K562 (cell line): ENCODE measurements around the gene ILK. TPM values are rescaled to one million over a fixed set of nuclear protein-coding genes. Genes with fewer than 3 reads are reported as not detected.

ENCODE experiments used
- ATAC-seq: fragments of 200-7000 bp; cut with Tn5 transposase; 3 replicates; pipeline ENCODE4 v1.9.1; 2020; ENCODE audit warnings: moderate library complexity
- BruUV-seq: library from RNA; stranded (reverse); fragments of 400-500 nt; replicated peaks from 2 replicates; lab custom pipeline; 2021; lab: Mats Ljungman, UMichigan
- CTCF ChIA-PET: fragments of 300-600 bp; formaldehyde crosslinking; extraction: SDS; loops from one replicate; lab custom pipeline; 2021; ENCODE audit warnings: low intra/inter-chr PET ratio; lab: Yijun Ruan, JAX
- POLR2A ChIA-PET: fragments of 300-600, 350-650 bp; sonication (Branson Sonifier 250); formaldehyde crosslinking; extraction: SDS; loops from one replicate; lab custom pipeline; 2021; ENCODE audit warnings: antibody characterized with exemption, inconsistent platforms; lab: Yijun Ruan, JAX
- DNase-seq, 4 experiments: peaks; one replicate each; pipeline versions ENCODE4 v3.0.0 to v3.0.0-alpha.2; 2011 to 2018; ENCODE audit warnings: low spot score in 3 of 4, mixed read lengths in 3 of 4; ENCODE audit errors: extremely low read depth in 1 of 4
- FAIRE-seq: peaks from 2 replicates; lab custom pipeline; 2011; peaks lifted over from hg19 to GRCh38; lab: Jason Lieb, UNC
- H2AFZ ChIP-seq: 2 replicates; pipeline ENCODE4 v1.6.0; 2011; ENCODE audit warnings: low read depth, low read length, control low read depth, inconsistent platforms
- H3K27ac ChIP-seq: fragments of 200-600 bp; 3 replicates; pipeline ENCODE4 v1.8.0; 2011; ENCODE audit warnings: low read depth, mild to moderate bottlenecking, control low read depth, inconsistent platforms, low read length, moderate library complexity, mixed read lengths; ENCODE audit errors: extremely low read depth
- H3K27me3 ChIP-seq, 2 experiments: fragments of 300-600 bp in 1 of 2; 2 replicates in 1 of 2; 3 replicates in 1 of 2; pipeline versions ENCODE4 v1.6.0 to v1.8.0; 2011; ENCODE audit warnings: inconsistent platforms in 2 of 2, low read length in 2 of 2, mild to moderate bottlenecking in 1 of 2, mixed read lengths in 1 of 2, moderate library complexity in 1 of 2; ENCODE audit not compliant: control insufficient read depth in 2 of 2, insufficient read depth in 2 of 2
- H3K36me3 ChIP-seq: fragments of 300-600 bp; 3 replicates; pipeline ENCODE4 v1.8.0; 2011; ENCODE audit warnings: mild to moderate bottlenecking, low read length, inconsistent platforms; ENCODE audit not compliant: control insufficient read depth, insufficient read depth
- H3K4me1 ChIP-seq, 2 experiments: fragments of 200-600 bp in 1 of 2; replicated peaks in 1 of 2; 2 replicates in 1 of 2; 3 replicates in 1 of 2; pipeline versions ENCODE4 v1.5.1 to v1.8.0; 2011; ENCODE audit warnings: inconsistent platforms in 2 of 2, low read length in 2 of 2, mild to moderate bottlenecking in 1 of 2, mixed read lengths in 1 of 2, moderate library complexity in 1 of 2; ENCODE audit not compliant: control insufficient read depth in 2 of 2, insufficient read depth in 2 of 2
- H3K4me2 ChIP-seq: 2 replicates; pipeline ENCODE4 v1.6.1; 2011; ENCODE audit warnings: low read length, control low read depth, inconsistent platforms, mixed read lengths; ENCODE audit not compliant: insufficient read depth
- H3K4me3 ChIP-seq: fragments of 200-600 bp; sonication (generic), shearing (Covaris generic); 2 replicates; pipeline ENCODE4 v1.5.1; 2016; ENCODE audit warnings: control low read depth, inconsistent platforms
- H3K79me2 ChIP-seq: fragments of 200-600 bp; 3 replicates; pipeline ENCODE4 v1.8.0; 2011; ENCODE audit warnings: low read length, inconsistent platforms; ENCODE audit not compliant: control insufficient read depth, insufficient read depth
- H3K9ac ChIP-seq, 2 experiments: 2 replicates each; pipeline versions ENCODE4 v1.6.0 to v1.6.1; 2011; ENCODE audit warnings: low read depth in 2 of 2, low read length in 2 of 2, control low read depth in 1 of 2, inconsistent platforms in 1 of 2, mild to moderate bottlenecking in 1 of 2, mixed read lengths in 1 of 2; ENCODE audit not compliant: insufficient read depth in 1 of 2
- H3K9me1 ChIP-seq: one replicate; pipeline ENCODE4 v1.6.0; 2011; ENCODE audit warnings: inconsistent platforms, mild to moderate bottlenecking, low read length, moderate library complexity; ENCODE audit not compliant: control insufficient read depth, insufficient read depth
- H3K9me3 ChIP-seq: replicated peaks from 2 replicates; pipeline ENCODE4 v1.5.1; 2011; ENCODE audit warnings: low read depth, low read length, inconsistent platforms; ENCODE audit not compliant: control insufficient read depth, insufficient read depth
- H4K20me1 ChIP-seq: replicated peaks from 2 replicates; pipeline ENCODE4 v1.6.1; 2011; ENCODE audit warnings: low read length, inconsistent platforms, mixed read lengths; ENCODE audit not compliant: control insufficient read depth, insufficient read depth
- BMI1 ChIP-seq: fragments of 150-350 bp; IDR thresholded peaks from 2 replicates; pipeline ENCODE4 v1.6.1; 2014; ENCODE audit warnings: low read length
- HDAC6 ChIP-seq: IDR thresholded peaks from 2 replicates; pipeline ENCODE4 v1.6.1; 2012; ENCODE audit warnings: low read depth, mild to moderate bottlenecking, control low read depth, inconsistent platforms, low read length, moderate library complexity
- KAT7 ChIP-seq: sonication (generic); formaldehyde crosslinking; IDR thresholded peaks from 2 replicates; pipeline ENCODE4 v1.8.0; 2022; ENCODE audit warnings: missing genetic modification reagents, mild to moderate bottlenecking, borderline replicate concordance
- LCOR ChIP-seq: sonication (generic); formaldehyde crosslinking; IDR thresholded peaks from 2 replicates; pipeline ENCODE4 v1.8.0; 2022; ENCODE audit warnings: mild to moderate bottlenecking, missing genetic modification reagents
- MCM3 ChIP-seq: fragments of 450-650 bp; IDR thresholded peaks from 2 replicates; pipeline ENCODE4 v1.6.1; 2016
- MYBL2 ChIP-seq, 2 experiments: fragments of 450-650 bp in 1 of 2; sonication (generic) in 1 of 2; formaldehyde crosslinking in 1 of 2; IDR thresholded peaks; 2 replicates each; pipeline versions ENCODE4 v1.6.1 to v1.8.1; 2017 to 2022; ENCODE audit warnings: borderline replicate concordance in 1 of 2, inconsistent platforms in 1 of 2, low read depth in 1 of 2, mild to moderate bottlenecking in 1 of 2, missing genetic modification reagents in 1 of 2, moderate library complexity in 1 of 2
- RBM39 ChIP-seq: fragments of 200-400 bp; formaldehyde crosslinking; optimal IDR thresholded peaks from 2 replicates; pipeline ENCODE3; 2018; ENCODE audit warnings: low read depth, low read length
- SAFB ChIP-seq: fragments of 200-400 bp; formaldehyde crosslinking; IDR thresholded peaks from 2 replicates; pipeline ENCODE4 v1.6.1; 2017; ENCODE audit warnings: low read depth, low read length, borderline replicate concordance
- SMC3 ChIP-seq: conservative IDR thresholded peaks from 2 replicates; pipeline ENCODE4 v1.6.1; 2011; ENCODE audit warnings: low read depth, low read length, improper control_type of control experiment; ENCODE audit not compliant: insufficient read depth
- SRF ChIP-seq, 2 experiments: fragments of 250-450, 450-650 bp in 1 of 2; sonication (Bioruptor Pico) in 1 of 2; sonication (generic) in 1 of 2; formaldehyde crosslinking; IDR thresholded peaks; 2 replicates each; pipeline versions ENCODE4 v1.5.0 to v1.5.1; 2020 to 2022; ENCODE audit warnings: mild to moderate bottlenecking in 1 of 2, missing genetic modification reagents in 1 of 2
- TBP ChIP-seq: optimal IDR thresholded peaks from 2 replicates; pipeline ENCODE3; 2011; ENCODE audit warnings: low read depth, low read length, improper control_type of control experiment
- ZC3H8 ChIP-seq: fragments of 450-650 bp; IDR thresholded peaks from 2 replicates; pipeline ENCODE4 v1.6.1; 2017
- ZNF668 ChIP-seq: fragments of 250-450 bp; sonication (Bioruptor Pico); IDR thresholded peaks from 2 replicates; pipeline ENCODE4 v1.8.0; 2022; ENCODE audit warnings: mild to moderate bottlenecking, inconsistent platforms
- WGBS: fragments of 100-300 bp; shearing (Covaris generic); methylation state at CpG from one replicate; pipeline ENCODE4 v1.1.6; 2016; ENCODE audit warnings: low coverage, mixed read lengths; ENCODE audit not compliant: insufficient coverage; ENCODE audit errors: missing lambda C conversion rate; 5-methylcytosine and 5-hydroxymethylcytosine counted together
- in situ Hi-C: fragments of 300-500 bp; cut with MboI; formaldehyde crosslinking; loops from 4 replicates; pipeline ENCODE4 v1.15.0; 2018; ENCODE audit warnings: inconsistent platforms, mixed read lengths
- intact Hi-C: fragments of 100-400 bp; cut with micrococcal nuclease; formaldehyde crosslinking; loops from 2 replicates; pipeline ENCODE4 v1.14.2; 2022
- polyA plus RNA-seq, 8 experiments: library from polyadenylated mRNA; depleted of rRNA in 4 of 8; stranded (reverse) in 5 of 8; unstranded in 3 of 8; fragments of >200 nt; fragmentation: Nextera tagmentation in 2 of 8; fragmentation: Illumina TruSeq in 1 of 8; extraction: Ambion mirVana in 2 of 8; extraction: Trizol in 1 of 8; gene quantifications; 2 replicates each; pipeline versions ENCODE4 v1.2.1 to v1.2.3, GENCODE V29; 2011 to 2014; ENCODE audit warnings: inconsistent platforms in 1 of 8, missing spikeins in 1 of 8
- total RNA-seq, 7 experiments: library from RNA; depleted of rRNA in 6 of 7; stranded (reverse); fragments of >200 nt in 6 of 7; fragmentation: Illumina TruSeq in 2 of 7; extraction: Trizol in 2 of 7; gene quantifications; 2 replicates each; pipeline versions ENCODE4 v1.2.1 to v1.2.3, GENCODE V29; 2011 to 2021; ENCODE audit warnings: low replicate concordance in 1 of 7
- TF ChIP-seq, protein P1 (sequence below): fragments of 250-450 bp; sonication (Bioruptor Pico); IDR thresholded peaks from 2 replicates; pipeline ENCODE4 v1.9.0; 2021; ENCODE audit warnings: mild to moderate bottlenecking
- TF ChIP-seq, protein P2 (sequence below): fragments of 250-450 bp; sonication (Bioruptor Pico); IDR thresholded peaks from 2 replicates; pipeline ENCODE4 v1.5.0; 2021; ENCODE audit warnings: mild to moderate bottlenecking, borderline replicate concordance

The ILK gene
- total and polyA plus RNA-seq, 9 of the 15 experiments (the other 6 are each of a cell fraction or from before 2014, with no cell fraction given): 43.3 to 95.9 (median 58.9) TPM

GRCh38 chr11:6596239-6596877, 7.2 kb upstream of the ILK start (continued):
- TF ChIP-seq, protein P1, sequence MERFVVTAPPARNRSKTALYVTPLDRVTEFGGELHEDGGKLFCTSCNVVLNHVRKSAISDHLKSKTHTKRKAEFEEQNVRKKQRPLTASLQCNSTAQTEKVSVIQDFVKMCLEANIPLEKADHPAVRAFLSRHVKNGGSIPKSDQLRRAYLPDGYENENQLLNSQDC (CRISPR knock-in tag): no peak
- no peak for TF ChIP-seq MCM3

DNA sequence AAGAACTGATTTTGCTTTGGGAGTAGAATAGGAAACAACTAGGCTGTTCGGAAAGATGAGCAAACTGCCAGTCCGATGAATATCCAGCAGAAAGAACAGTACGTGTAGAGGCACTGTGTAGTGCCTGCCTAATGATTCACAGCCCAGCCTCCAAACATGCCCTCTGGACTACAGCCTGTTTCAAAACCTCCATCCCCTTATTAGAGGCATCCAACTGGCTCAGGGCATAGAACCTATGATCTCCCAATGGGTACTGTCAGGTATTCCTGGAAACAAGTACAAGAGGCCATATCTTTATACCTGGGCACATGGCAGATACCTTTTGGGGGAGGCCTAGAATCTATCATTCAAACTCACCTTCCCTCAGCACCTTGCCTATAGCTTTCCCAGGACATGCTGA, 5.0 kb upstream of the ILK start:
- no peak overlapping the region for H2AFZ ChIP-seq
- H3K9me1 ChIP-seq: peaks cover 10% of the 10 kb centered on the region
- POLR2A ChIA-PET: interaction anchor here (0.7 to 2.1 kb wide), 3 partner anchors 8 to 20 kb away, joined by 3 to 6 read pairs (median 5); partner anchors contain the start of gene TPP1
- peaks cover 52% of the 10 kb centered on the region for H3K79me2 ChIP-seq
- no peak for DNase-seq
- CTCF ChIA-PET: no interaction called here
- peaks cover 14 to 18% of the 10 kb centered on the region in 2 experiments; a peak in 4 of 5 replicates for H3K4me1 ChIP-seq
- no peaks in the 10 kb centered on the region for H3K9me3 ChIP-seq
- no peak for FAIRE-seq
- in situ Hi-C loops (no loop called here), intact Hi-C loops (no loop called here)
- H3K9ac ChIP-seq: no peak overlapping the region
- no peak overlapping the region for H3K4me3 ChIP-seq
- BruUV-seq: no TSS peak
- WGBS: 78% methylated on average over 3 of the region's 3 CpGs
- no peak for TF ChIP-seq LCOR (CRISPR knock-in tag)
- TF ChIP-seq SRF (CRISPR knock-in tag; IDR thresholded peaks at IDR 0.05): no peak
- no peak for TF ChIP-seq SAFB
- no peak for TF ChIP-seq SMC3
- TF ChIP-seq RBM39: no peak
- no peak for TF ChIP-seq ZC3H8
- TF ChIP-seq, protein P2, sequence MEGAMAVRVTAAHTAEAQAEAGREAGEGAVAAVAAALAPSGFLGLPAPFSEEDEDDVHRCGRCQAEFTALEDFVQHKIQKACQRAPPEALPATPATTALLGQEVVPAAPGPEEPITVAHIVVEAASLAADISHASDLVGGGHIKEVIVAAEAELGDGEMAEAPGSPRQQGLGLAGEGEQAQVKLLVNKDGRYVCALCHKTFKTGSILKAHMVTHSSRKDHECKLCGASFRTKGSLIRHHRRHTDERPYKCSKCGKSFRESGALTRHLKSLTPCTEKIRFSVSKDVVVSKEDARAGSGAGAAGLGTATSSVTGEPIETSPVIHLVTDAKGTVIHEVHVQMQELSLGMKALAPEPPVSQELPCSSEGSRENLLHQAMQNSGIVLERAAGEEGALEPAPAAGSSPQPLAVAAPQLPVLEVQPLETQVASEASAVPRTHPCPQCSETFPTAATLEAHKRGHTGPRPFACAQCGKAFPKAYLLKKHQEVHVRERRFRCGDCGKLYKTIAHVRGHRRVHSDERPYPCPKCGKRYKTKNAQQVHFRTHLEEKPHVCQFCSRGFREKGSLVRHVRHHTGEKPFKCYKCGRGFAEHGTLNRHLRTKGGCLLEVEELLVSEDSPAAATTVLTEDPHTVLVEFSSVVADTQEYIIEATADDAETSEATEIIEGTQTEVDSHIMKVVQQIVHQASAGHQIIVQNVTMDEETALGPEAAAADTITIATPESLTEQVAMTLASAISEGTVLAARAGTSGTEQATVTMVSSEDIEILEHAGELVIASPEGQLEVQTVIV (CRISPR knock-in tag): no peak
- no peak for TF ChIP-seq TBP
- no peak for TF ChIP-seq HDAC6
- no peak for TF ChIP-seq MYBL2 (IDR thresholded peaks at IDR 0.05; ENCODE audit: low read depth)
- no peak for TF ChIP-seq MYBL2 (CRISPR knock-in tag; IDR thresholded peaks at IDR 0.05; ENCODE audit: borderline replicate concordance)
- TF ChIP-seq KAT7: no peak
- TF ChIP-seq ZNF668: no peak
- no peak for TF ChIP-seq BMI1
- no peak overlapping the region for H3K4me2 ChIP-seq
- no peaks in the 10 kb centered on the region for H4K20me1 ChIP-seq
- H3K27me3 ChIP-seq: no peaks in the 10 kb centered on the region
- H3K36me3 ChIP-seq: peaks cover 81% of the 10 kb centered on the region
- no peak overlapping the region for H3K27ac ChIP-seq
- no peak for ATAC-seq
